NT2/D1 (cell line): Measurements from ENCODE around the gene TENT5A.

Experiments used
- DNase-seq: peaks from one replicate; pipeline ENCODE4 v3.0.0-alpha.2; 2011; ENCODE audit warnings: low read depth, low spot score
- H3K27me3 ChIP-seq: 2 replicates; pipeline ENCODE4 v1.6.0; 2011; ENCODE audit warnings: mild to moderate bottlenecking; ENCODE audit not compliant: insufficient read length, insufficient read depth
- H3K36me3 ChIP-seq: 2 replicates; pipeline ENCODE4 v1.6.1; 2011; ENCODE audit warnings: mild to moderate bottlenecking, low read length, mixed read lengths; ENCODE audit not compliant: insufficient read depth, insufficient read length
- H3K4me1 ChIP-seq: 2 replicates; pipeline ENCODE4 v1.5.1; 2011; ENCODE audit not compliant: insufficient read depth, insufficient read length
- H3K4me3 ChIP-seq: 2 replicates; pipeline ENCODE4 v1.5.1; 2011; ENCODE audit warnings: low read depth; ENCODE audit not compliant: insufficient read length
- H3K9ac ChIP-seq: 2 replicates; pipeline ENCODE4 v1.6.0; 2011; ENCODE audit warnings: low read depth; ENCODE audit not compliant: insufficient read length
- H3K9me3 ChIP-seq: 2 replicates; pipeline ENCODE4 v1.5.1; 2011; ENCODE audit warnings: mild to moderate bottlenecking, low read length; ENCODE audit not compliant: insufficient read depth
- SUZ12 ChIP-seq: IDR thresholded peaks from 2 replicates; pipeline ENCODE4 v1.6.1; 2011; ENCODE audit not compliant: insufficient read length, insufficient read depth; ENCODE audit errors: extremely low read depth
- YY1 ChIP-seq: IDR thresholded peaks from 2 replicates; pipeline ENCODE4 v1.6.1; 2011; ENCODE audit not compliant: insufficient read length, insufficient read depth
- ZNF274 ChIP-seq: IDR thresholded peaks from 2 replicates; pipeline ENCODE4 v1.6.1; 2011; ENCODE audit warnings: mild to moderate bottlenecking, low read depth, low read length

Gene TENT5A

GRCh38 chr6:81736428-81736827 is 16.1 kb downstream of the TENT5A start:
- Histone ChIP-seq H3K36me3 (no peaks in the 10 kb centered on the region), H3K27me3 (no peaks in the 10 kb centered on the region), H3K9ac (no peak overlapping the region), H3K4me3 (no peak overlapping the region), H3K9me3 (no peaks in the 10 kb centered on the region), H3K4me1 (no peaks in the 10 kb centered on the region)
- no peak for DNase-seq
- no peak for TF ChIP-seq YY1
- TF ChIP-seq SUZ12 = no peak

- Histone ChIP-seq H3K9ac (no peak overlapping the region), H3K27me3 (no peaks in the 10 kb centered on the region), H3K36me3 (no peaks in the 10 kb centered on the region), H3K4me3 (no peak overlapping the region), H3K9me3 (no peaks in the 10 kb centered on the region), H3K4me1 (no peaks in the 10 kb centered on the region)
- DNase-seq = no peak
- TF ChIP-seq ZNF274 (no peak), SUZ12 (no peak), YY1 (no peak)
Measured at GRCh38 chr6:81735756-81736380, 16.6 kb downstream of the TENT5A start.

- Histone ChIP-seq H3K36me3 (no peaks in the 10 kb centered on the region), H3K9me3 (no peaks in the 10 kb centered on the region), H3K4me3 (no peak overlapping the region), H3K27me3 (no peaks in the 10 kb centered on the region), H3K4me1 (no peaks in the 10 kb centered on the region), H3K9ac (no peak overlapping the region)
- no peak for DNase-seq
- no peak for TF ChIP-seq SUZ12
- no peak for TF ChIP-seq ZNF274
- no peak for TF ChIP-seq YY1
Measured at GRCh38 chr6:81734500-81735150, 17.9 kb downstream of the TENT5A start.

GRCh38 chr6:81734081-81734480 is 18.4 kb downstream of the TENT5A start:
- Histone ChIP-seq H3K4me3 (no peak overlapping the region), H3K36me3 (no peaks in the 10 kb centered on the region), H3K9me3 (no peaks in the 10 kb centered on the region), H3K27me3 (no peaks in the 10 kb centered on the region), H3K9ac (no peak overlapping the region), H3K4me1 (no peaks in the 10 kb centered on the region)
- TF ChIP-seq YY1 (no peak), ZNF274 (no peak), SUZ12 (no peak)
- no peak for DNase-seq

GRCh38 chr6:81731814-81732213 is 20.7 kb downstream of the TENT5A start:
- Histone ChIP-seq H3K36me3 (no peaks in the 10 kb centered on the region), H3K4me1 (no peaks in the 10 kb centered on the region), H3K9me3 (no peaks in the 10 kb centered on the region), H3K9ac (no peak overlapping the region), H3K27me3 (no peaks in the 10 kb centered on the region), H3K4me3 (no peak overlapping the region)
- TF ChIP-seq YY1 (no peak), SUZ12 (no peak), ZNF274 (no peak)
- no peak for DNase-seq

- no peaks in the 10 kb centered on the region for H3K9me3 ChIP-seq
- H3K27me3 ChIP-seq = no peaks in the 10 kb centered on the region
- no peak overlapping the region for H3K4me3 ChIP-seq
- H3K4me1 ChIP-seq = no peaks in the 10 kb centered on the region
- H3K9ac ChIP-seq = no peak overlapping the region
- DNase-seq = no peak
- TF ChIP-seq ZNF274 (no peak), YY1 (no peak), SUZ12 (no peak)
- H3K36me3 ChIP-seq = no peaks in the 10 kb centered on the region
Measured at GRCh38 chr6:81727876-81728517, 24.5 kb downstream of the TENT5A start.

GRCh38 chr6:81725127-81725526 is 27.4 kb downstream of the TENT5A start:
- Histone ChIP-seq H3K4me1 (no peaks in the 10 kb centered on the region), H3K27me3 (no peaks in the 10 kb centered on the region), H3K9ac (no peak overlapping the region), H3K36me3 (no peaks in the 10 kb centered on the region), H3K4me3 (no peak overlapping the region), H3K9me3 (no peaks in the 10 kb centered on the region)
- TF ChIP-seq ZNF274 (no peak), SUZ12 (no peak), YY1 (no peak)
- DNase-seq = no peak
